Daoy (cell line): ENCODE measurements around the gene FAM120C. TPM values are rescaled to one million over a fixed set of nuclear protein-coding genes. Genes with fewer than 3 reads are reported as not detected.
A peak's percentile ranks its signal among the peaks of the same experiment; 100 is the strongest.

Experiments used
- DNase-seq: peaks from one replicate; pipeline ENCODE4 v3.0.0-alpha.2; 2015; ENCODE audit warnings: low read depth
- total RNA-seq: library from RNA; depleted of rRNA; stranded (reverse); fragments of >200 nt; shearing (Covaris generic); gene quantifications from 2 replicates; pipeline ENCODE4 v1.2.3, GENCODE V29; 2014; rRNA removed

The FAM120C gene
- 9.2 and 12.3 TPM in 2 replicates for total RNA-seq

GRCh38 chrX:54182864-54183613 lies at the start of gene FAM120C:
TSS of gene FAM120C (minus strand) at chrX:54183254. CDS start at chrX:54183198, 56 bp downstream.
- DNase-seq: peak; percentile 83

GRCh38 chrX:54230435-54231148 lies 47.5 kb upstream of the FAM120C start:
- DNase-seq: no peak

GRCh38 chrX:54223581-54223980 lies 40.5 kb upstream of the FAM120C start:
- no peak for DNase-seq

- no peak for DNase-seq
Observed at GRCh38 chrX:54213603-54214002, 30.5 kb upstream of the FAM120C start.

GRCh38 chrX:54208531-54208930 lies 25.5 kb upstream of the FAM120C start:
- peak; percentile 36 for DNase-seq

- DNase-seq: no peak
Observed at GRCh38 chrX:54198262-54198661, 15.2 kb upstream of the FAM120C start.

- no peak for DNase-seq
Observed at GRCh38 chrX:54194982-54195588, 12.0 kb upstream of the FAM120C start.

GRCh38 chrX:54193085-54193821 lies 10.2 kb upstream of the FAM120C start:
- no peak for DNase-seq

- DNase-seq: no peak
Observed at GRCh38 chrX:54184474-54184873, 1.4 kb upstream of the FAM120C start.

GRCh38 chrX:54182194-54182863 lies 725 bp downstream of the FAM120C start:
- DNase-seq: peak; percentile 62

GRCh38 chrX:54181202-54181953 lies 1.7 kb downstream of the FAM120C start:
- DNase-seq: peak; percentile 15

- DNase-seq: peak; percentile 8
Observed at GRCh38 chrX:54180403-54180802, 2.7 kb downstream of the FAM120C start.

GRCh38 chrX:54178100-54178940 lies 4.7 kb downstream of the FAM120C start:
- peak; percentile 33 for DNase-seq

- no peak for DNase-seq
Observed at GRCh38 chrX:54177306-54177705, 5.7 kb downstream of the FAM120C start.

GRCh38 chrX:54173791-54174190 lies 9.3 kb downstream of the FAM120C start:
- DNase-seq: no peak

- no peak for DNase-seq
Observed at GRCh38 chrX:54172455-54172854, 10.6 kb downstream of the FAM120C start.

GRCh38 chrX:54171527-54172250 lies 11.4 kb downstream of the FAM120C start:
- no peak for DNase-seq

GRCh38 chrX:54171091-54171490 lies 12.0 kb downstream of the FAM120C start:
- no peak for DNase-seq

- DNase-seq: no peak
Observed at GRCh38 chrX:54166915-54167314, 16.1 kb downstream of the FAM120C start.
